ENCODE results near the gene ATP8B4. TPM values are rescaled to one million over a fixed set of nuclear protein-coding genes. Genes with fewer than 3 reads are reported as not detected.

The ATP8B4 gene
- total RNA-seq, 4 donors from 2014 or later, result 11.8 to 18.2 (median 13.4) TPM

DNA sequence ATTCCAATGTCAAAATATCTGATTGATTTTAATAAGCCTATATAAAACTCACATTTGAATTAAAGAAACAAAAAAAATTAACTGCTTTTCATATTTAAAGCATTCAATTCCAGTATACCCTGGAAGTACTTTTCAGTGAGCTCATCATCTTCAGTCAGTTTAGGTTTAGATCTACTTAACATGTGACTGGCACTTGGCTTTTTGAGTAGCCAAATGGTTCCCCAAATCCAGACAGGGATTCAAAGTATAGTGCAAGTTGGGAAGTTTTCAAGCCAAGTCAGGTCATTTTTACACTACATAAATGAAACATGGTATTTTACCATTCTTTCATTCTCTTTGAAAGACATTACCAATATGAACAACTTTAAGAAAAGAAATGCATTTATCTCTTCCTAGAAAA is 57.5 kb downstream of the ATP8B4 start:
- H3K27me3 ChIP-seq, result no peaks in the 10 kb centered on the region
- TF ChIP-seq, protein P1, sequence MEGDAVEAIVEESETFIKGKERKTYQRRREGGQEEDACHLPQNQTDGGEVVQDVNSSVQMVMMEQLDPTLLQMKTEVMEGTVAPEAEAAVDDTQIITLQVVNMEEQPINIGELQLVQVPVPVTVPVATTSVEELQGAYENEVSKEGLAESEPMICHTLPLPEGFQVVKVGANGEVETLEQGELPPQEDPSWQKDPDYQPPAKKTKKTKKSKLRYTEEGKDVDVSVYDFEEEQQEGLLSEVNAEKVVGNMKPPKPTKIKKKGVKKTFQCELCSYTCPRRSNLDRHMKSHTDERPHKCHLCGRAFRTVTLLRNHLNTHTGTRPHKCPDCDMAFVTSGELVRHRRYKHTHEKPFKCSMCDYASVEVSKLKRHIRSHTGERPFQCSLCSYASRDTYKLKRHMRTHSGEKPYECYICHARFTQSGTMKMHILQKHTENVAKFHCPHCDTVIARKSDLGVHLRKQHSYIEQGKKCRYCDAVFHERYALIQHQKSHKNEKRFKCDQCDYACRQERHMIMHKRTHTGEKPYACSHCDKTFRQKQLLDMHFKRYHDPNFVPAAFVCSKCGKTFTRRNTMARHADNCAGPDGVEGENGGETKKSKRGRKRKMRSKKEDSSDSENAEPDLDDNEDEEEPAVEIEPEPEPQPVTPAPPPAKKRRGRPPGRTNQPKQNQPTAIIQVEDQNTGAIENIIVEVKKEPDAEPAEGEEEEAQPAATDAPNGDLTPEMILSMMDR (IDR thresholded peaks at IDR 0.05), result no peak
- TF ChIP-seq POLR2A (IDR thresholded peaks at IDR 0.05) (no peak), EP300 (IDR thresholded peaks at IDR 0.05) (no peak)
- no peak overlapping the region for H3K4me3 ChIP-seq
- no peak overlapping the region for H3K27ac ChIP-seq
- H3K4me1 ChIP-seq, result peaks cover 0 to 26% (median 0%) of the 10 kb centered on the region in 4 donors
- no peaks in the 10 kb centered on the region for H3K9me3 ChIP-seq
- no peaks in the 10 kb centered on the region for H3K36me3 ChIP-seq
- no peak for DNase-seq (ENCODE audit: low spot score in 2 of 2)

DNA sequence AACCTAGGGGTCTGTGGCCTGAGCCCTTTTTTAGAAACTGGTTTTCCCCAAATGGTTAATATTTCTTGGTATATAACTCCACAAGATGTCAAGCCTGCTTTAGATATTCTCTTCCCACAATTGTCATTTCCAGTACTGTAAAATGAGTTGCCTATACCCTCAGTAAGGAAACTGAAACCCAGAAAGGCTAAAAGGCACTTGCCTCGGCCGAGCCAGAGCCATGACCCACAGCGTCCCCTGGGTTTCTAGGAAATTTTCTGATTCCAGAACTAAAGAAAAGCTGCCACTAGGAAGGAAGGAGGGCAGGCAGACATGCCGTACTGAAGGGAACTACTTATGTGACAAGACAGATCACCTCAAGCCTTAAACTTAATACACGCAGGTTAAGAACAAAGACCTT is 59.1 kb downstream of the ATP8B4 start:
- peak overlapping the region in 2 of 4 donors; percentile 27 to 45 for H3K27ac ChIP-seq
- peaks cover 0 to 40% (median 5%) of the 10 kb centered on the region in 4 donors for H3K4me1 ChIP-seq
- DNase-seq (ENCODE audit: low spot score in 2 of 2), result no peak
- TF ChIP-seq, protein P1 (IDR thresholded peaks at IDR 0.05), result no peak
- no peak for TF ChIP-seq EP300 (IDR thresholded peaks at IDR 0.05)
- TF ChIP-seq POLR2A (IDR thresholded peaks at IDR 0.05), result no peak
- no peak overlapping the region for H3K4me3 ChIP-seq
- H3K9me3 ChIP-seq, result no peaks in the 10 kb centered on the region
- no peaks in the 10 kb centered on the region for H3K27me3 ChIP-seq
- no peaks in the 10 kb centered on the region for H3K36me3 ChIP-seq
- WGBS, 2 donors, result 52 to 59% methylated on average over 5 of the region's 5 CpGs

DNA sequence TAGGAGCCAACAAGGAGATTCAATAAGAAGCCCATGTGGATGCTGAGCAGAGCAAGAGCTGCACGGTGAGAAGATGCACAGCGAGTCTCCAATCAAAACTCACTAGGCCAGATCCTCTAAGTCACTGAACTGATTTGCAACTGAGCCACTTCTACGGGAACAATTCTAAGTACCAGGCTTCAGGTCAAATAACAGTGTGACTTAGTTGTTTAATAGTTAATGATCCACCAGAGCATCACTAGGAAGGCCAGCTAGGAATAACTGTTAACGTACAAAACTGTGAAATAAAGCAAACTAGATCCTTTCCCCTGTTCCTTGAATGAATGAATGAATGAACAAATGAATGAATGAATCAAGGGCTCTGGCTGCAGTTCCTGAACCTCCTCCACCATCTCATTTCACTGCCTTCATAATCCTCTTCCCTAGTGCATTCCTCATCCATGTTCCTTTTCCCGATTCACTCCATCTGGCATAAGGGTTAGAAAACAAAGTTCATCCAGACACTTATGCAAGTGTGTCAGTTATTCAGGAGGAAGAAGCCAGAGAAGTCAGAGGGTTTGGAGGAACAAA is 59.7 kb downstream of the ATP8B4 start:
- no peak for TF ChIP-seq POLR2A (IDR thresholded peaks at IDR 0.05)
- TF ChIP-seq, protein P1 (IDR thresholded peaks at IDR 0.05), result no peak
- no peak for TF ChIP-seq EP300 (IDR thresholded peaks at IDR 0.05)
- Histone ChIP-seq H3K27me3 (no peaks in the 10 kb centered on the region), H3K36me3 (no peaks in the 10 kb centered on the region), H3K9me3 (no peaks in the 10 kb centered on the region), H3K4me1 (peaks cover 0 to 43% (median 6%) of the 10 kb centered on the region in 4 donors), H3K4me3 (no peak overlapping the region), H3K27ac (peak overlapping the region in 2 of 4 donors; percentile 27 to 45)
- DNase-seq (ENCODE audit: low spot score in 2 of 2), result no peak
- WGBS, 2 donors, result 81 to 84% methylated on average over 5 of the region's 5 CpGs

DNA sequence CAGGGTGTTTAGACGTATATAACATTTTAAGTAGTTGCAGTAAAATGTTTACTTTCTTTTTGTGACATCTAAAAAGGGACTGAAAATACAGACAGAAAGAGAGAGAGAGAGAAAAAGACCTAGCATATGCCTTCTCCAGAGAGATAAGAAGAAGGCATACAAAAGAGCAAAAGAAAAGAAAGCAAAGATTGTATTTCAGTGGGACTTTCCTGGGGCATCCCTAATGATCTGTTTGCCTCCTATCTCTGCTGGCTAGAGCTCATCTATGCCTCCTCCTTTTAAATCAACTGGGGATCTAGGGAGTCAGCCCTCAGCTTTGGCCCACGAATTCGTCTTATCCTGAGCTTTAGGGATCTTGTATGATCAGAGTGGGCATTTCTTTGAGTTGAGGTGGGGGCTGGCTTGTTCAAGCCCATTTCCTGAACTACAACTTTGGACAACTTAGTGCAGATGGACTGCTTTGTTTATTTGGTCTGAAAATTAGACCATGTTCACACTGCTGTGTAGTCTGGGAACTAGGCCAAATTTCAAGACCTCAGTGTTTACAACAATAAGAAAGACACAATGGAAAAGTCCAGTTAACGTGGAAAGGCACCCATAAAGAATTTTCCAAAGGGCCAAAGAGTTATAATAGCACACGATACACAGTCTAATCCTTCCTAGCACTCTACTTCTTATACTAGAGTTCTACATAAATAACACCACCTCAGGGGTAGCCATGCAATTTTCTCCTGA is 61.0 kb downstream of the ATP8B4 start:
- Histone ChIP-seq H3K36me3 (no peaks in the 10 kb centered on the region), H3K9me3 (no peaks in the 10 kb centered on the region), H3K27ac (peak overlapping the region in 2 of 4 donors; percentile 21 to 63), H3K4me1 (peaks cover 0 to 50% (median 9%) of the 10 kb centered on the region in 4 donors), H3K4me3 (no peak overlapping the region), H3K27me3 (no peaks in the 10 kb centered on the region)
- DNase-seq (ENCODE audit: low spot score in 2 of 2), result no peak
- no peak for TF ChIP-seq POLR2A (IDR thresholded peaks at IDR 0.05)
- TF ChIP-seq, protein P1 (IDR thresholded peaks at IDR 0.05), result no peak
- no peak for TF ChIP-seq EP300 (IDR thresholded peaks at IDR 0.05)
- WGBS, 2 donors, result 30 to 44% methylated on average over 5 of the region's 5 CpGs

DNA sequence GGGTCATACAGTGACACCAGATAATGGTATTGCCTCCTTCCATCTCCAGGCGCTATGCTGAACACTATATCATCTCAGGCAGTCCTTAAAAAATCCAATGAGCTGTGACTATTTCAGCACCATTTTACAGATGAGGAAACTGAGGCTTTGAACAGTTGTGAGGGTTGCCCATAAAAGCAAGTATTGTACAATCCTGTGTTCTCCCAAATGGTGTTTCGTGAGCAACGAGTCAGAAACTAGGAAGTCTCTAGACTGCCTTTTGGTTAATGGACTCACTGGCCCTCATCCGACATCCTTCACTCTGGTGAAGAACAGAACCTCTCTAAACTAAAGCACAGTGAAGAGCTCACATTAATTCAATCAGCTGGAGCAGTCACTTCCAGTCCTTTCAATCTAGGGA is 61.8 kb downstream of the ATP8B4 start:
- H3K27ac ChIP-seq, result peak overlapping the region in 2 of 4 donors; percentile 21 to 63
- WGBS, 2 donors, result 84 to 94% methylated on average over 4 of the region's 4 CpGs

More for the DNA sequence above, 61.8 kb downstream of the ATP8B4 start:
- TF ChIP-seq, protein P1 (IDR thresholded peaks at IDR 0.05), result no peak
- TF ChIP-seq POLR2A (IDR thresholded peaks at IDR 0.05), result no peak
- no peak for TF ChIP-seq EP300 (IDR thresholded peaks at IDR 0.05)
- Histone ChIP-seq H3K9me3 (no peaks in the 10 kb centered on the region), H3K4me1 (peaks cover 0 to 53% (median 9%) of the 10 kb centered on the region in 4 donors), H3K27me3 (no peaks in the 10 kb centered on the region), H3K36me3 (no peaks in the 10 kb centered on the region), H3K4me3 (no peak overlapping the region)
- DNase-seq (ENCODE audit: low spot score in 2 of 2), result no peak

Data from tibial nerve (tissue), 4 donors.